Activated CD4-positive, alpha-beta memory T cell treated with anti-CD3 and anti-CD28 coated beads, Interleukin-2, amount 10 ng/mL, durations not matched to agents 7 days and 5 days (primary cell): ENCODE data around the gene TOX2. TPM values are rescaled to one million over a fixed set of nuclear protein-coding genes. Genes with fewer than 3 reads are reported as not detected.

Experiments used
- CTCF ChIA-PET: fragments of 350-600 bp; sonication (Branson Sonifier 250); formaldehyde crosslinking; loops from one replicate; lab custom pipeline; 2021; ENCODE audit warnings: antibody characterized with exemption, inconsistent platforms; lab: Charles Lee
- POLR2A ChIA-PET: fragments of 350-600 bp; sonication (Branson Sonifier 250); formaldehyde crosslinking; loops from one replicate; lab custom pipeline; 2021; ENCODE audit warnings: antibody characterized with exemption; lab: Charles Lee
- DNase-seq: peaks from one replicate; pipeline ENCODE4 v3.0.0-alpha.2; 2020
- H3K27ac Mint-ChIP-seq: one replicate; pipeline ENCODE4 v1.8.0; 2021; ENCODE audit warnings: mild to moderate bottlenecking, mixed read lengths
- H3K27me3 Mint-ChIP-seq: one replicate; pipeline ENCODE4 v1.8.0; 2021; ENCODE audit warnings: mixed read lengths
- H3K36me3 Mint-ChIP-seq: one replicate; pipeline ENCODE4 v1.8.0; 2021; ENCODE audit warnings: low read depth, mixed read lengths
- H3K4me1 Mint-ChIP-seq: one replicate; pipeline ENCODE4 v1.8.0; 2021; ENCODE audit warnings: mixed read lengths
- H3K4me3 Mint-ChIP-seq: one replicate; pipeline ENCODE4 v1.8.0; 2021; ENCODE audit warnings: mild to moderate bottlenecking, mixed read lengths
- H3K9me3 Mint-ChIP-seq: one replicate; pipeline ENCODE4 v1.8.0; 2021; ENCODE audit warnings: mixed read lengths
- total RNA-seq, 2 experiments: library from RNA; stranded (reverse); gene quantifications; one replicate each; pipeline ENCODE4 v1.2.3, GENCODE V29; 2021

Gene TOX2
- total RNA-seq, 2 experiments from 2014 or later: 4.4 to 4.6 TPM

GRCh38 chr20:44075950-44076232, 161.2 kb downstream of the TOX2 start:
- Mint-ChIP-seq H3K4me3 (no peak overlapping the region), H3K4me1 (peaks cover 29% of the 10 kb centered on the region), H3K36me3 (no peaks in the 10 kb centered on the region), H3K27ac (no peak overlapping the region), H3K27me3 (peaks cover 37% of the 10 kb centered on the region), H3K9me3 (no peaks in the 10 kb centered on the region)
- DNase-seq: no peak
- CTCF ChIA-PET: interaction anchor here (1.2 kb wide), 1 partner anchor 326 kb away, joined by 3 read pairs; no protein-coding TSS in a partner anchor
- POLR2A ChIA-PET: no interaction called here

GRCh38 chr20:44079291-44079690, 164.6 kb downstream of the TOX2 start:
- H3K27ac Mint-ChIP-seq: no peak overlapping the region
- H3K36me3 Mint-ChIP-seq: no peaks in the 10 kb centered on the region
- H3K4me3 Mint-ChIP-seq: no peak overlapping the region
- CTCF ChIA-PET: interaction anchor here (1.7 to 8.5 kb wide), 3 partner anchors 12 to 541 kb away, joined by 4 to 109 read pairs (median 7); no protein-coding TSS in a partner anchor
- POLR2A ChIA-PET: interaction anchor here (0.9 kb wide), 1 partner anchor 330 kb away, joined by 5 read pairs; no protein-coding TSS in a partner anchor
- peaks cover 17% of the 10 kb centered on the region for H3K4me1 Mint-ChIP-seq
- DNase-seq: no peak
- H3K9me3 Mint-ChIP-seq: no peaks in the 10 kb centered on the region
- H3K27me3 Mint-ChIP-seq: peaks cover 25% of the 10 kb centered on the region

- ChIA-PET CTCF (interaction anchor here (0.6 to 8.5 kb wide), 14 partner anchors 8 to 631 kb away, joined by 3 to 109 read pairs (median 4); partner anchors contain the start of gene IFT52), POLR2A (no interaction called here)
These were observed 165.4 kb downstream of the TOX2 start for GRCh38 chr20:44080064-44080463.

GRCh38 chr20:44080646-44081267, 166.1 kb downstream of the TOX2 start:
- peak; percentile 81 for DNase-seq
- Mint-ChIP-seq H3K4me3 (no peak overlapping the region), H3K27ac (no peak overlapping the region), H3K4me1 (peaks cover 6% of the 10 kb centered on the region), H3K27me3 (peaks cover 16% of the 10 kb centered on the region), H3K36me3 (no peaks in the 10 kb centered on the region), H3K9me3 (no peaks in the 10 kb centered on the region)
- CTCF ChIA-PET: interaction anchor here (0.6 to 8.5 kb wide), 14 partner anchors 8 to 632 kb away, joined by 3 to 109 read pairs (median 4); partner anchors contain the start of gene IFT52
- POLR2A ChIA-PET: interaction anchor here (1.5 kb wide), 1 partner anchor 25 kb away, joined by 3 read pairs; no protein-coding TSS in a partner anchor

More at GRCh38 chr20:44080064-44080463, 165.4 kb downstream of the TOX2 start:
- Mint-ChIP-seq H3K9me3 (no peaks in the 10 kb centered on the region), H3K4me3 (no peak overlapping the region), H3K4me1 (peaks cover 9% of the 10 kb centered on the region), H3K36me3 (no peaks in the 10 kb centered on the region), H3K27ac (no peak overlapping the region), H3K27me3 (peaks cover 22% of the 10 kb centered on the region)
- no peak for DNase-seq

GRCh38 chr20:44081476-44081875, 166.8 kb downstream of the TOX2 start:
- no peak for DNase-seq
- CTCF ChIA-PET: interaction anchor here (2.6 to 8.5 kb wide), 2 partner anchors 10 to 331 kb away, joined by 7 to 109 read pairs; no protein-coding TSS in a partner anchor
- Mint-ChIP-seq H3K27ac (no peak overlapping the region), H3K27me3 (peaks cover 16% of the 10 kb centered on the region), H3K4me1 (peaks cover 6% of the 10 kb centered on the region), H3K36me3 (no peaks in the 10 kb centered on the region), H3K9me3 (no peaks in the 10 kb centered on the region), H3K4me3 (no peak overlapping the region)
- POLR2A ChIA-PET: interaction anchor here (1.5 kb wide), 1 partner anchor 25 kb away, joined by 3 read pairs; no protein-coding TSS in a partner anchor

- Mint-ChIP-seq H3K27ac (no peak overlapping the region), H3K9me3 (no peaks in the 10 kb centered on the region), H3K4me1 (peaks cover 6% of the 10 kb centered on the region), H3K36me3 (no peaks in the 10 kb centered on the region), H3K4me3 (no peak overlapping the region), H3K27me3 (peaks cover 16% of the 10 kb centered on the region)
- POLR2A ChIA-PET: interaction anchor here (1.5 kb wide), 1 partner anchor 26 kb away, joined by 3 read pairs; no protein-coding TSS in a partner anchor
- CTCF ChIA-PET: interaction anchor here (2.6 to 8.5 kb wide), 2 partner anchors 10 to 332 kb away, joined by 7 to 109 read pairs; no protein-coding TSS in a partner anchor
- no peak for DNase-seq
These were observed 167.2 kb downstream of the TOX2 start for GRCh38 chr20:44081888-44082287.

- no peak for DNase-seq
- ChIA-PET POLR2A (no interaction called here), CTCF (interaction anchor here (1.6 to 8.5 kb wide), 3 partner anchors 8 to 333 kb away, joined by 4 to 109 read pairs (median 7); no protein-coding TSS in a partner anchor)
- Mint-ChIP-seq H3K36me3 (no peaks in the 10 kb centered on the region), H3K4me1 (peaks cover 6% of the 10 kb centered on the region), H3K9me3 (no peaks in the 10 kb centered on the region), H3K4me3 (no peak overlapping the region), H3K27me3 (peaks cover 16% of the 10 kb centered on the region), H3K27ac (no peak overlapping the region)
These were observed 168.7 kb downstream of the TOX2 start for GRCh38 chr20:44083220-44083933.

GRCh38 chr20:44084439-44084838, 169.8 kb downstream of the TOX2 start:
- H3K36me3 Mint-ChIP-seq: no peaks in the 10 kb centered on the region
- ChIA-PET CTCF (interaction anchor here (0.6 to 8.5 kb wide), 3 partner anchors 10 to 334 kb away, joined by 3 to 109 read pairs (median 4); no protein-coding TSS in a partner anchor), POLR2A (no interaction called here)
- H3K9me3 Mint-ChIP-seq: no peaks in the 10 kb centered on the region
- H3K4me1 Mint-ChIP-seq: peaks cover 6% of the 10 kb centered on the region
- DNase-seq: no peak
- peaks cover 10% of the 10 kb centered on the region for H3K27me3 Mint-ChIP-seq
- H3K4me3 Mint-ChIP-seq: no peak overlapping the region
- no peak overlapping the region for H3K27ac Mint-ChIP-seq

GRCh38 chr20:44084891-44085290, 170.2 kb downstream of the TOX2 start:
- POLR2A ChIA-PET: no interaction called here

GRCh38 chr20:44085616-44086434, 171.2 kb downstream of the TOX2 start:
- H3K9me3 Mint-ChIP-seq: no peaks in the 10 kb centered on the region
- no peak overlapping the region for H3K27ac Mint-ChIP-seq
- ChIA-PET POLR2A (no interaction called here), CTCF (interaction anchor here (8.5 kb wide), 1 partner anchor 336 kb away, joined by 109 read pairs; no protein-coding TSS in a partner anchor)
- DNase-seq: no peak
- H3K4me1 Mint-ChIP-seq: peaks cover under 1% of the 10 kb centered on the region
- H3K27me3 Mint-ChIP-seq: peaks cover 10% of the 10 kb centered on the region
- H3K4me3 Mint-ChIP-seq: no peak overlapping the region
- H3K36me3 Mint-ChIP-seq: no peaks in the 10 kb centered on the region

More at GRCh38 chr20:44084891-44085290, 170.2 kb downstream of the TOX2 start:
- Mint-ChIP-seq H3K9me3 (no peaks in the 10 kb centered on the region), H3K36me3 (no peaks in the 10 kb centered on the region), H3K4me3 (no peak overlapping the region), H3K4me1 (peaks cover 6% of the 10 kb centered on the region), H3K27ac (no peak overlapping the region), H3K27me3 (peaks cover 10% of the 10 kb centered on the region)
- CTCF ChIA-PET: interaction anchor here (8.5 kb wide), 1 partner anchor 335 kb away, joined by 109 read pairs; no protein-coding TSS in a partner anchor
- DNase-seq: no peak

- DNase-seq: no peak
- ChIA-PET POLR2A (no interaction called here), CTCF (no interaction called here)
- no peaks in the 10 kb centered on the region for H3K4me1 Mint-ChIP-seq
- H3K4me3 Mint-ChIP-seq: no peak overlapping the region
- peaks cover 13% of the 10 kb centered on the region for H3K27me3 Mint-ChIP-seq
- no peaks in the 10 kb centered on the region for H3K36me3 Mint-ChIP-seq
- no peak overlapping the region for H3K27ac Mint-ChIP-seq
- H3K9me3 Mint-ChIP-seq: no peaks in the 10 kb centered on the region
These were observed 172.6 kb downstream of the TOX2 start for GRCh38 chr20:44087051-44087856.

GRCh38 chr20:44087857-44088120, 173.1 kb downstream of the TOX2 start:
- Mint-ChIP-seq H3K4me1 (no peaks in the 10 kb centered on the region), H3K27ac (no peak overlapping the region), H3K4me3 (no peak overlapping the region), H3K27me3 (peaks cover 15% of the 10 kb centered on the region), H3K36me3 (no peaks in the 10 kb centered on the region), H3K9me3 (no peaks in the 10 kb centered on the region)
- DNase-seq: no peak
- POLR2A ChIA-PET: no interaction called here
- CTCF ChIA-PET: interaction anchor here (0.6 kb wide), 1 partner anchor 396 kb away, joined by 3 read pairs; no protein-coding TSS in a partner anchor
